ENCODE measurements around the gene ATP5MG. TPM values are rescaled to one million over a fixed set of nuclear protein-coding genes. Genes with fewer than 3 reads are reported as not detected.
A peak's percentile ranks its signal among the peaks of the same experiment; 100 is the strongest.

ATP5MG gene
- total RNA-seq, 1 donor from 2014 or later, result 854 TPM

DNA sequence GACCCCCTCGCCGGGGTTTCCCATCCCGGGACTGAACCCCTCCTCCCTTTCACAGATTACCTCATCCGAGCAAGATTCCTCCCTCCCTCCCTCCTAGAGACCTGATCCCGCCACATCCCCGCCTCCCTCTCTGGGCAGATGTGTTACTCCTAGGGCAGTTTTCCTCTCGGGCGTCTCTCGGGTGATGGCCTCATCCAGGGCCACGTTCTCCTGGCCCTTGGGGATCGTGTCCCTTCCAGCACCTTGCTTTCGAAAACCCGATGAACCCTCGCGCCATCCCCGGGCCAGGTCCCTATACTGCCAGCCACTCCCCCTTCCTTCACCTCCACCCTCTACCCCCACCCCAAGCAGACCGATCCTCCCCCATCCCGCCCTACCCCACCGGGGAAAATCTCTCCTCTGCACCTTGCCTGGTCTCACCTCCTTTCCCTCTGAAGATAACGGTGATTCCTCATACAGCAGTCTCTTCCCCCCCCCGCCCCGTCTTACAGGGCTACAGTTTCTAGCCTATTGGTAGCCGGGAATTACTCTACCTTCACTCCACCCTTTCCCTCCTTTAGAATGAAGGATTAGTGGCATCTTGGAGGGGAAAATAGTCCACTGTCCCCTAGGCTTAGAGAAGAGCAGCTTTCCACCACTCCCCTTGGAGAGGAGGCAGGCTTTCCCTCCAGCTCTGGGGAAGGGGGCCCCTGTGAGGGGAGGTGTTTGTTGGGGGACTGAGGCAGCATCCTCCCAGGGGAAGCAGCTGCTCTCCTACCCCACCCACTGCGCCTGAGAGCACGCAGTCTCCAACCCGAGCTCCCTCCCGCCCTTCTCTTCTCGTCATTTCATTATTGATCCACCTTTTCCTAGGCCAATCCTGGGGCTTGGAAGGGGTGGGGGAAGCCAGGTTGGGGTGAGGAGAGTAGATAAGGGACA, 36.1 kb downstream of the ATP5MG start:
- no peak for TF ChIP-seq CTCF (IDR thresholded peaks at IDR 0.05; ENCODE audit: borderline replicate concordance)
- peak; percentile 20 for DNase-seq
- peaks cover 81% of the 10 kb centered on the region for H3K4me1 ChIP-seq
- peak overlapping the region; percentile 91 for H3K27ac ChIP-seq (replicated peaks)
- intact Hi-C loops (cut with micrococcal nuclease), result no loop called here
- peak overlapping the region; percentile 99 for H3K4me3 ChIP-seq
- H3K27me3 ChIP-seq (ENCODE audit: low read depth), result no peaks in the 10 kb centered on the region
- H3K9me3 ChIP-seq (replicated peaks), result no peaks in the 10 kb centered on the region
- no peaks in the 10 kb centered on the region for H3K36me3 ChIP-seq

GRCh38 chr11:118438314-118438931, 37.0 kb downstream of the ATP5MG start:
- H3K27ac ChIP-seq (replicated peaks), result peak overlapping the region; percentile 91
- H3K9me3 ChIP-seq (replicated peaks), result no peaks in the 10 kb centered on the region
- no peaks in the 10 kb centered on the region for H3K36me3 ChIP-seq
- no peaks in the 10 kb centered on the region for H3K27me3 ChIP-seq (ENCODE audit: low read depth)
- H3K4me3 ChIP-seq, result peak overlapping the region; percentile 99
- peaks cover 91% of the 10 kb centered on the region for H3K4me1 ChIP-seq
- intact Hi-C loops (cut with micrococcal nuclease), result no loop called here
- no peak for TF ChIP-seq CTCF (IDR thresholded peaks at IDR 0.05; ENCODE audit: borderline replicate concordance)
- peak; percentile 14 for DNase-seq

DNA sequence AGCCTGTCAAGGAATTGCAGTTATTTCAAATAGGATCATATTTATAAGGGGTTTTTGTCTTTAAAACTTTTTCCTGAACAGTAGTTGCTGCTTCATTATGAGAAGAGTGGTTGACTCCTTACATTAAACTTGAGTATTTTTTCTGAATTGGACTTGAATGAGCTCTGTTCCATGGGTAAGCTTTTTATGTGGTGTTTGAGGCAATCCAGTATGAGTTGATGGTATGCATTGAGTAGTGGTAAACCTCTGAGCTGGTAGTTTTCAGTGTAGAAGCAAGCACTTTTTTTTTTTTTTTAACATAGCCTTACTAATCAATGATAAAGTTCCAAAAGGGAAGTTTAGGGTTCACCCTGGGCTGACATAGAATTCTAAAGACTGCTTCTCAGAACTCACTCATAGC, 38.2 kb downstream of the ATP5MG start:
- no peak for DNase-seq
- H3K4me1 ChIP-seq, result peaks cover 93% of the 10 kb centered on the region

GRCh38 chr11:118441770-118442275, 40.4 kb downstream of the ATP5MG start:
- H3K27ac ChIP-seq (replicated peaks), result peak overlapping the region; percentile 28
- no peaks in the 10 kb centered on the region for H3K9me3 ChIP-seq (replicated peaks)
- no peak for TF ChIP-seq CTCF (IDR thresholded peaks at IDR 0.05; ENCODE audit: borderline replicate concordance)
- H3K4me1 ChIP-seq, result peaks cover 87% of the 10 kb centered on the region
- DNase-seq, result no peak
- no peaks in the 10 kb centered on the region for H3K36me3 ChIP-seq
- no peaks in the 10 kb centered on the region for H3K27me3 ChIP-seq (ENCODE audit: low read depth)
- no peak overlapping the region for H3K4me3 ChIP-seq
- intact Hi-C loops (cut with micrococcal nuclease), result no loop called here

More for the DNA sequence above, 38.2 kb downstream of the ATP5MG start:
- no peak overlapping the region for H3K27ac ChIP-seq (replicated peaks)
- H3K4me3 ChIP-seq, result no peak overlapping the region
- no peak for TF ChIP-seq CTCF (IDR thresholded peaks at IDR 0.05; ENCODE audit: borderline replicate concordance)
- no peaks in the 10 kb centered on the region for H3K27me3 ChIP-seq (ENCODE audit: low read depth)
- intact Hi-C loops (cut with micrococcal nuclease), result no loop called here
- no peaks in the 10 kb centered on the region for H3K36me3 ChIP-seq
- H3K9me3 ChIP-seq (replicated peaks), result no peaks in the 10 kb centered on the region

GRCh38 chr11:118442301-118442700, 40.9 kb downstream of the ATP5MG start:
- Histone ChIP-seq H3K27ac (replicated peaks) (peak overlapping the region; percentile 28), H3K36me3 (no peaks in the 10 kb centered on the region), H3K27me3 (ENCODE audit: low read depth) (no peaks in the 10 kb centered on the region), H3K4me3 (no peak overlapping the region), H3K4me1 (peaks cover 87% of the 10 kb centered on the region), H3K9me3 (replicated peaks) (no peaks in the 10 kb centered on the region)
- no peak for TF ChIP-seq CTCF (IDR thresholded peaks at IDR 0.05; ENCODE audit: borderline replicate concordance)
- intact Hi-C loops (cut with micrococcal nuclease), result no loop called here
- no peak for DNase-seq

All from left ventricle myocardium inferior (tissue), 1 donor.